ENCODE measurements around the gene KIAA0319L.

- TF ChIP-seq POLR2A (IDR thresholded peaks at IDR 0.05) (no peak), CTCF (IDR thresholded peaks at IDR 0.05) (no peak)
Measured at GRCh38 chr1:35507947-35508346, 49.3 kb downstream of the KIAA0319L start.
